HepG2 (cell line): ENCODE data around the gene PDZD2. TPM values are rescaled to one million over a fixed set of nuclear protein-coding genes. Genes with fewer than 3 reads are reported as not detected.
A peak's percentile ranks its signal among the peaks of the same experiment; 100 is the strongest.

Experiments used
- ATAC-seq: fragments of 200-7000 bp; cut with Tn5 transposase; 3 replicates; pipeline ENCODE4 v1.9.1; 2020; ENCODE audit warnings: mild to moderate bottlenecking, moderate library complexity
- BruUV-seq: library from RNA; stranded (reverse); fragments of 400-500 nt; replicated peaks from 2 replicates; lab custom pipeline; 2021; lab: Mats Ljungman, UMichigan
- CTCF ChIA-PET: fragments of 300-600 bp; formaldehyde crosslinking; extraction: SDS; loops from one replicate; lab custom pipeline; 2021; ENCODE audit warnings: low total read pairs, inconsistent platforms, low intra/inter-chr PET ratio; lab: Yijun Ruan, JAX
- POLR2A ChIA-PET: fragments of 350-600 bp; sonication (Branson Sonifier 250); formaldehyde crosslinking; loops from one replicate; lab custom pipeline; 2020; ENCODE audit warnings: antibody characterized with exemption, inconsistent platforms; lab: Yijun Ruan, JAX
- DNase-seq: peaks from one replicate; pipeline ENCODE4 v3.0.0-alpha.2; 2015; ENCODE audit warnings: low spot score
- FAIRE-seq: peaks from 3 replicates; lab custom pipeline; 2011; peaks lifted over from hg19 to GRCh38; lab: Jason Lieb, UNC
- H2AFZ ChIP-seq: one replicate; pipeline ENCODE4 v1.6.1; 2011; ENCODE audit warnings: low read length, inconsistent platforms
- H3K27ac ChIP-seq: fragments of 300-600 bp; 3 replicates; pipeline ENCODE4 v1.8.0; 2011; ENCODE audit warnings: mixed run types, mild to moderate bottlenecking, mixed read lengths, low read length, inconsistent platforms; ENCODE audit not compliant: insufficient read depth; ENCODE audit errors: extremely low read length
- H3K27me3 ChIP-seq, 2 experiments: fragments of 200-600 bp in 1 of 2; 2 replicates in 1 of 2; 3 replicates in 1 of 2; pipeline versions ENCODE4 v1.6.0 to v1.8.0; 2011; ENCODE audit warnings: low read length in 2 of 2, mild to moderate bottlenecking in 2 of 2, moderate library complexity in 2 of 2, inconsistent platforms in 1 of 2; ENCODE audit not compliant: insufficient read depth in 2 of 2, control insufficient read depth in 1 of 2
- H3K36me3 ChIP-seq, 2 experiments: fragments of 200-600 bp in 1 of 2; replicated peaks in 1 of 2; 2 replicates in 1 of 2; 3 replicates in 1 of 2; pipeline versions ENCODE4 v1.5.1 to v1.8.0; 2011; ENCODE audit warnings: low read length in 2 of 2, inconsistent platforms in 1 of 2; ENCODE audit not compliant: insufficient read depth in 2 of 2, control insufficient read depth in 1 of 2
- H3K4me1 ChIP-seq: 2 replicates; pipeline ENCODE4 v1.5.1; 2012; ENCODE audit warnings: low read length, inconsistent platforms; ENCODE audit not compliant: insufficient read depth
- H3K4me2 ChIP-seq: 2 replicates; pipeline ENCODE4 v1.6.0; 2011; ENCODE audit warnings: low read depth, low read length, inconsistent platforms
- H3K4me3 ChIP-seq, 3 experiments: fragments of 200-600 bp in 1 of 3; sonication (generic), shearing (Covaris generic) in 1 of 3; replicated peaks in 1 of 3; 2 replicates each; pipeline ENCODE4 v1.5.1; 2011 to 2016; ENCODE audit warnings: low read length in 3 of 3, inconsistent platforms in 2 of 3, low read depth in 2 of 3, mild to moderate bottlenecking in 2 of 3, control low read depth in 1 of 3, mixed read lengths in 1 of 3; ENCODE audit not compliant: insufficient read depth in 1 of 3
- H3K79me2 ChIP-seq: one replicate; pipeline ENCODE4 v1.6.1; 2011; ENCODE audit warnings: low read length, inconsistent platforms; ENCODE audit not compliant: insufficient read depth
- H3K9ac ChIP-seq: 2 replicates; pipeline ENCODE4 v1.6.0; 2011; ENCODE audit warnings: mild to moderate bottlenecking, low read depth, low read length, inconsistent platforms; ENCODE audit not compliant: insufficient read depth
- H3K9me3 ChIP-seq: 2 replicates; pipeline ENCODE4 v1.5.1; 2012; ENCODE audit warnings: mild to moderate bottlenecking, low read length
- H4K20me1 ChIP-seq: 2 replicates; pipeline ENCODE4 v1.6.0; 2011; ENCODE audit warnings: inconsistent platforms, mild to moderate bottlenecking, low read length, moderate library complexity; ENCODE audit not compliant: insufficient read depth
- AFF4 ChIP-seq: sonication (generic); formaldehyde crosslinking; IDR thresholded peaks from 2 replicates; pipeline ENCODE4 v1.4.0; 2020; ENCODE audit warnings: missing genetic modification reagents
- BRD4 ChIP-seq: sonication (generic); formaldehyde crosslinking; IDR thresholded peaks from 2 replicates; pipeline ENCODE4 v1.4.0; 2020; ENCODE audit warnings: missing genetic modification reagents
- DMTF1 ChIP-seq: sonication (generic); formaldehyde crosslinking; IDR thresholded peaks from 2 replicates; pipeline ENCODE4 v1.4.0; 2020; ENCODE audit warnings: mild to moderate bottlenecking, missing genetic modification reagents
- FOXJ3 ChIP-seq: sonication (generic); formaldehyde crosslinking; IDR thresholded peaks from 2 replicates; pipeline ENCODE4 v1.4.0; 2020; ENCODE audit warnings: missing genetic modification reagents, mild to moderate bottlenecking, borderline replicate concordance
- MEF2D ChIP-seq: sonication (generic); formaldehyde crosslinking; IDR thresholded peaks from 2 replicates; pipeline ENCODE4 v1.5.1; 2020; ENCODE audit warnings: mild to moderate bottlenecking, missing genetic modification reagents
- NPAS2 ChIP-seq: sonication (generic); formaldehyde crosslinking; IDR thresholded peaks from 2 replicates; pipeline ENCODE4 v1.8.0; 2022; ENCODE audit warnings: mild to moderate bottlenecking, missing genetic modification reagents, borderline replicate concordance
- ZFP41 ChIP-seq: sonication (generic); formaldehyde crosslinking; IDR thresholded peaks from 2 replicates; pipeline ENCODE4 v1.4.0; 2020; ENCODE audit warnings: mild to moderate bottlenecking, missing genetic modification reagents, borderline replicate concordance
- ZNF879 ChIP-seq: sonication (generic); formaldehyde crosslinking; IDR thresholded peaks from 2 replicates; pipeline ENCODE4 v1.8.1; 2023; ENCODE audit warnings: missing genetic modification reagents
- whole genome bisulfite sequencing: methylation state at CpG from one replicate; pipeline ENCODE4 v1.1.6; 2017; ENCODE audit warnings: low lambda C conversion rate; 5-methylcytosine and 5-hydroxymethylcytosine counted together
- in situ Hi-C: cut with HindIII; loops from 2 replicates; pipeline ENCODE4 v1.10.0; 2017; ENCODE audit warnings: low pct_unique_long_range_greater_than_20kb; ENCODE audit not compliant: extremely low pct_ligation_motif_present
- intact Hi-C: fragments of 100-400 bp; cut with micrococcal nuclease; formaldehyde crosslinking; loops from one replicate; pipeline ENCODE4 v1.10.0; 2022; ENCODE audit not compliant: unreplicated experiment
- polyA plus RNA-seq, 8 experiments: library from polyadenylated mRNA; depleted of rRNA in 3 of 8; stranded (reverse) in 7 of 8; unstranded in 1 of 8; fragments of >200 nt; fragmentation: Illumina TruSeq in 4 of 8; extraction: Trizol in 4 of 8; gene quantifications; 2 replicates each; pipeline versions ENCODE4 v1.2.1 to v1.2.3, GENCODE V29; 2011 to 2016; ENCODE audit warnings: low read depth in 4 of 8, missing spikeins in 1 of 8, mixed read lengths in 1 of 8; ENCODE audit not compliant: insufficient read depth in 1 of 8
- total RNA-seq, 5 experiments: library from RNA; depleted of rRNA; stranded (reverse); fragments of >200 nt; fragmentation: Illumina TruSeq; extraction: Trizol; gene quantifications; 2 replicates each; pipeline ENCODE4 v1.2.3, GENCODE V29; 2016; ENCODE audit warnings: low read depth in 1 of 5

The PDZD2 gene
- total and polyA plus RNA-seq, 2 of the 13 experiments (the other 11 are each of a cell fraction or from before 2014, with no cell fraction given), result 0.04 TPM; not detected in 1

GRCh38 chr5:32156635-32157034 is 517.7 kb downstream of the PDZD2 start:
- ChIA-PET POLR2A (no interaction called here), CTCF (no interaction called here)
- Histone ChIP-seq H3K9me3 (no peaks in the 10 kb centered on the region), H3K27ac (no peak overlapping the region), H3K79me2 (peaks cover 95% of the 10 kb centered on the region), H3K36me3 (peaks cover 0 to 22% of the 10 kb centered on the region in 2 experiments; a peak in 3 of 5 replicates), H2AFZ (no peak overlapping the region), H4K20me1 (peaks cover 78% of the 10 kb centered on the region), H3K9ac (no peak overlapping the region), H3K4me3 (no peak overlapping the region), H3K4me1 (peaks cover 82% of the 10 kb centered on the region), H3K4me2 (no peak overlapping the region), H3K27me3 (no peaks in the 10 kb centered on the region)
- ATAC-seq, result peak; percentile 9; the same call in 1 of the 3 replicates
- DNase-seq, result no peak
- TF ChIP-seq NPAS2 (CRISPR knock-in tag) (no peak), ZNF879 (CRISPR knock-in tag) (no peak), AFF4 (CRISPR knock-in tag) (no peak), BRD4 (CRISPR knock-in tag) (no peak)
- in situ Hi-C loops (no loop called here), intact Hi-C loops (no loop called here)
- BruUV-seq, result no TSS peak
- no peak for FAIRE-seq
- whole genome bisulfite sequencing, result 94% methylated on average over 9 of the region's 9 CpGs

- Histone ChIP-seq H3K4me1 (peaks cover 83% of the 10 kb centered on the region), H3K27ac (no peak overlapping the region), H3K9me3 (no peaks in the 10 kb centered on the region), H3K36me3 (peaks cover 0 to 22% of the 10 kb centered on the region in 2 experiments; a peak in 3 of 5 replicates), H2AFZ (no peak overlapping the region), H3K4me3 (no peak overlapping the region), H4K20me1 (peaks cover 74% of the 10 kb centered on the region), H3K4me2 (no peak overlapping the region), H3K27me3 (no peaks in the 10 kb centered on the region), H3K79me2 (peaks cover 93% of the 10 kb centered on the region), H3K9ac (no peak overlapping the region)
- no peak for ATAC-seq
- BruUV-seq, result no TSS peak
- ChIA-PET CTCF (no interaction called here), POLR2A (no interaction called here)
- whole genome bisulfite sequencing, result 95% methylated on average over 4 of the region's 4 CpGs
- in situ Hi-C loops, result no loop called here
- DNase-seq, result no peak
- no peak for FAIRE-seq
- intact Hi-C loops, result no loop called here
- TF ChIP-seq DMTF1 (CRISPR knock-in tag) (no peak), MEF2D (CRISPR knock-in tag) (no peak), ZFP41 (CRISPR knock-in tag) (no peak), FOXJ3 (CRISPR knock-in tag) (no peak)
Observed at GRCh38 chr5:32157078-32157477, 518.1 kb downstream of the PDZD2 start.
